GM19239 (cell line): ENCODE data around the gene ACOT2.
"Not testable (repeated sequence)": the region's sequence is repeated elsewhere in the genome, so short reads cannot be mapped to it uniquely, and the experiment has no call there.

Experiments
- DNase-seq: peaks from one replicate; pipeline ENCODE4 v3.0.0; 2011; ENCODE audit warnings: low spot score; ENCODE audit not compliant: insufficient read length
- FAIRE-seq: peaks from 2 replicates; lab custom pipeline; 2011; peaks lifted over from hg19 to GRCh38; lab: Jason Lieb, UNC

Gene ACOT2, protein sequence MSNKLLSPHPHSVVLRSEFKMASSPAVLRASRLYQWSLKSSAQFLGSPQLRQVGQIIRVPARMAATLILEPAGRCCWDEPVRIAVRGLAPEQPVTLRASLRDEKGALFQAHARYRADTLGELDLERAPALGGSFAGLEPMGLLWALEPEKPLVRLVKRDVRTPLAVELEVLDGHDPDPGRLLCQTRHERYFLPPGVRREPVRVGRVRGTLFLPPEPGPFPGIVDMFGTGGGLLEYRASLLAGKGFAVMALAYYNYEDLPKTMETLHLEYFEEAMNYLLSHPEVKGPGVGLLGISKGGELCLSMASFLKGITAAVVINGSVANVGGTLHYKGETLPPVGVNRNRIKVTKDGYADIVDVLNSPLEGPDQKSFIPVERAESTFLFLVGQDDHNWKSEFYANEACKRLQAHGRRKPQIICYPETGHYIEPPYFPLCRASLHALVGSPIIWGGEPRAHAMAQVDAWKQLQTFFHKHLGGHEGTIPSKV

DNA sequence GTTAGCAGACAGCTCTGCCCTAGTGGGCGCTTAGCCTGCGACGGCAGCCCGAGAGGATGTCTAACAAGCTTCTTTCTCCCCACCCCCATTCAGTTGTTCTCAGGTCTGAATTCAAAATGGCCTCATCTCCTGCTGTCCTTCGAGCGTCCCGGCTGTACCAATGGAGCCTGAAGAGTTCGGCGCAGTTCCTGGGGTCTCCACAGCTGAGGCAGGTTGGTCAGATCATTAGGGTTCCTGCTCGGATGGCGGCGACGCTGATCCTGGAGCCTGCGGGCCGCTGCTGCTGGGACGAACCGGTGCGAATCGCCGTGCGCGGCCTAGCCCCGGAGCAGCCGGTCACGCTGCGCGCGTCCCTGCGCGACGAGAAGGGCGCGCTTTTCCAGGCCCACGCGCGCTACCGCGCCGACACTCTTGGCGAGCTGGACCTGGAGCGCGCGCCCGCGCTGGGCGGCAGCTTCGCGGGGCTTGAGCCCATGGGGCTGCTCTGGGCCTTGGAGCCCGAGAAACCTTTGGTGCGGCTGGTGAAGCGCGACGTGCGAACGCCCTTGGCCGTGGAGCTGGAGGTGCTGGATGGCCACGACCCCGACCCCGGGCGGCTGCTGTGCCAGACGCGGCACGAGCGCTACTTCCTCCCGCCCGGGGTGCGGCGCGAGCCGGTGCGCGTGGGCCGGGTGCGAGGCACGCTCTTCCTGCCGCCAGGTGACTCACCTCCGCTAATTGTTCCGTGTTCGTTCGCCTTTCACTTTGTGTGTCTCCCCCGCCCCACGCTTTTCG lies at the start of gene ACOT2:
TSS of gene ACOT2 (plus strand) at position 29 of the 774 bp plus-strand sequence. CDS start at position 57, 28 bp downstream.
- FAIRE-seq: peak; percentile 80

DNA sequence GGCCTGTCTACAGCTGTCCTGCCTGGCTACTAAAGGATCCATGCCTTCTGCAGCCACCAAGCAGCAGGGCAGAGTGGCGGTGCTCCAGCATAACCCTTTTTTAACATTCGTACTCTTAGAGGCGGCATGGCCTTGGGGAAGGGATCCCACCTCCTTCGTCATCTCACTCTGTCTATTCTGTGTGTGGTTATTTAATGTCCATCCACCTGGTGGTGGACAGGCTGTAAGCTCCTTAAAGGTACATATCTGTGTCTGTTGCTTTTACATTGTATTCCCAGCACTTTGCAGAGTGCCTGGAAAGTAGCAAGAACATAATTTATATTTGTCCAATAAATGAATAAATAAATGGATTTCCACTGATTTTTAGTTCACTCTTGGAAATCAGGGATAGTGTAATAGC lies 47.8 kb upstream of the ACOT2 start:
- DNase-seq: no peak
- no peak for FAIRE-seq

More for the DNA sequence above, at the start of gene ACOT2:
- DNase-seq: peak; percentile 73

DNA sequence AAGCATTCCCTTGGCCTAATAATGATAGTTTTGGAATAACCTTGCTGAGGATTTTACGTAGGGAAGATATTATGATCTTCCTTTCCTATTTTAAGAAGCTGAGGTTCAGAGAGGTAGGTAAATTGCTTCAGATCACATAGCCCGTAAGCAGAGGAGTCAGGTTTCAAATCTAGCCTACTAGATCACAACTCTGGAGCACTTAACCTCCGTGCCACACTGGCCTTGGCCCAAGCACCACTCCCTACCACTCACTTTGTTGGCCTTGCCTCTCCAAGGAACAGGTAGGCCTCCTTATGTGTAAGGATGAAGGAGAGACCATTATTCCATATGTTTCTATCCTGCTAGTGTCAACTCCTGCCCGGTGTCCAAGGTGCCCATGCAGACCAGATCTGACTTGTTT lies 44.5 kb upstream of the ACOT2 start:
- no peak for FAIRE-seq
- DNase-seq: no peak

DNA sequence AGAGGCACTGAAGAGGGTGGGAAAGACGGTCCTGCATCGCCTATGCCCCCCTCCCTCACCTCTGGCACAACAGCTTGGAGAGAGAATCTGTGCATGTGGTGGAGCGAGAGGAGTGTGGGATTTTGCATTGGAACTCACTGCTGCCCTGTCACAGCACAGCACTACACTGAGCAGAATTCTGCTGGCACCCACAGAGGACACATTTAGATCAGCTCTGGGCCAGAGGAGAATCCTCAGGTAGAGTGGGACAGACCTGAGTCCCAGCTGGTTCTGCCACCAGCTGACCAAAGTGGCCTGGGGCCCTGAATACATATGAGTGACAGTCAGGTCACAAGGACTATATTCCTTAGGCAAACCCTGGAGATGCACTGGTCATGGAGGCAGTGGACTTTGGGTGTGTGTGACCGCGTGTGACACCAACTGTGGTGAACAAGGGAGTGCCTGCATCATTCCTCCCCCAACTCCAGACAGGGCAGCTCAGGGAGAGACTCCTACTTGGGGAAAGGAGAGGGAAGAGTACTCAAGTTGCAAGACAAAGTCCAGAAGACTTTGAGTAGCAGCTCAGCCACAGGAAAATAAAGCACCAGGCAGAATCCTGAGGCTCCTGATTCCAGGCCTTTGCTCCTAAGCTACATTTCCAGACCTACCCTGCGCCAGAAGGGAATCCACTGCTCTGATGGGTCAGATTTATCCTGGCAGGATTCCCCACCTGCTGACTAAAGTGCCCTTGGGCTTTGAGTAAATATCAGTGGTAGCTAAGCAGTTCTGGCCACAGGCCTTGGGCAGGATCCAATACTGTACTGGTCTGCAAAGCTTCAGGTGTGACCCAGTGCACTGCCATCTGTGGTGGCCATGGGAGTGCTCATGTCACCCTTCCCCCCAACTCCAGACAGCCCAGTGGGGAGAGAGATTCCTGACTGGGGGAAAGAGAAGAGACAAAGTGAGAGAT lies 42.7 kb upstream of the ACOT2 start:
- no peak for FAIRE-seq
- DNase-seq: no peak

DNA sequence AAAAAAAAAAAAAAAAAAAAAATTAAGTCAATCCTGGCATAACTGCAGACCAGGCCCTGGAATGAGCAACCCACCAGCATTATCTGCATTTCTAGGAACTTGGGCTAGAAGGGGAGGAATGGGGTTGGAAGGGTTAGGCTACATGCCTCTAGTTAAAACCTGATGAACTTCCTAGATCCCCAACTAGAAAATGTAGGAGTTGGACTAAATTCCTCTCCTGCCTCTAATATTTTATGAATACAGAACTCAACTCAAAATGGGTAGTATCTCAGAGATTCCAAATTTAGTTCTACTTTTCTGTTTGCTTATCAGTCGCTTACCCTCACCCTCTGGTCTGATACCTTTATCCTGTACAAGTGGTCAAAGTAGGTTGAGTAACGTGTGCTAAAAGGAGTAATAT lies 39.7 kb upstream of the ACOT2 start:
- not testable (repeated sequence) for FAIRE-seq, DNase-seq

DNA sequence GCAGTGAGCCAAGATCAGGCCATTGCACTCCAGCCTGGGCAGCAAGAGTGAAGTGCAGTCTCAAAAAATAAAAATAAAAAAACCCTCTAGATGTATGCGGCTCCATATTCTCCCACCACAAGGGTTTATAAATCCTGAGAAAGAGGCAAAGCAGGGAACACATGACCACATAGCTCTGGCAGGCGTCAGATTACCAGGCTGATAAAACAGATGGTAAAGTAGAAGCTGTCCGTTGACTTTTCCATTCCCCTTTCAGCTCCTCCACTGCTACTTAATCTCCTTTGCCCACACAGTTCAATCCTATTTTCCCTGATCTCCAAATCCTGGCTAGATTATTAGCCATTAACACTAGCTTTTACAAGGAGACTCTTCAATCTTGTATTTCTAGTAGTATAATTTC lies 37.0 kb upstream of the ACOT2 start:
- DNase-seq: not testable (repeated sequence)

DNA sequence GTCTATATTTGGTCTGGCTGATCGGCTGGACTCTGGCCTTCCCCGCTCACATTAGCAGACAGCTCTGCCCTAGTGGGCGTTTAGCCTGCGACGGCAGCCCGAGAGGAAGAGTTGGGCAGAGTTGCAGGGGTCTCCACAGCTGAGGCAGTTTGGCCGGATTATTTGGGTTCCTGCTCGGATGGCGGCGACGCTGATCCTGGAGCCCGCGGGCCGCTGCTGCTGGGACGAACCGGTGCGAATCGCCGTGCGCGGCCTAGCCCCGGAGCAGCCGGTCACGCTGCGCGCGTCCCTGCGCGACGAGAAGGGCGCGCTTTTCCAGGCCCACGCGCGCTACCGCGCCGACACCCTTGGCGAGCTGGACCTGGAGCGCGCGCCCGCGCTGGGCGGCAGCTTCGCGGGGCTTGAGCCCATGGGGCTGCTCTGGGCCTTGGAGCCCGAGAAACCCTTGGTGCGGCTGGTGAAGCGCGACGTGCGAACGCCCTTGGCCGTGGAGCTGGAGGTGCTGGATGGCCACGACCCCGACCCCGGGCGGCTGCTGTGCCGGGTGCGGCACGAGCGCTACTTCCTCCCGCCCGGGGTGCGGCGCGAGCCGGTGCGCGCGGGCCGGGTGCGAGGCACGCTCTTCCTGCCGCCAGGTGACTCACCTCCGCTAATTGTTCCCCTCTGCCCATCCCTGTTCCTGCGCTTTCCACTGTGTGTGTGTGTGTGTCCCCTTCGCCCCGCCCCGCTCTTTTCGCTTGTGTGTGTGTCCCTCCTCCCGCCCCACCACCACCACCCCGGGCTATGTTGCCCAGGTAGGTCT lies 31.6 kb upstream of the ACOT2 start:
- peak; percentile 81 for FAIRE-seq
- DNase-seq: not testable (repeated sequence)

More for the DNA sequence above, 37.0 kb upstream of the ACOT2 start:
- not testable (repeated sequence) for FAIRE-seq

DNA sequence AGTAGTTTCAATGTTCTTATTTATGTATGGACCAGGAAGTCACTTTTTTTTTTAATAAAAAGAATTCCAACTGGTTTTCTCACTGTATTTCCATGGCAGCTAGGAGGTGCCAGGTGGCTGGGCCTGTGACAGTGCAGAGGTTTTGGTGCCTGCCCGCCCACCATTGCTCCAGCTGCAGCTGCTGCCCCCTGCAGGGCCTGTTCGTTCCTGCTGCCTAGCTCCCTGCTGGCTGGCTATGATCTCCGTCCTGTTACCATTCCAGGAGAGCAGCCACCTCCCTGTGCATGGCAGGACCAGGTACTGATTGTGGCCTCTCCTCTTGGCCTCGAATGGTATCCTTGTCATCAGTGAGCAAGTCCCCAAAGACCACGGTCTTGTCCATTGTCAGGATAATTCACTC lies 30.0 kb upstream of the ACOT2 start:
- not testable (repeated sequence) for DNase-seq
- peak; percentile 8 for FAIRE-seq

DNA sequence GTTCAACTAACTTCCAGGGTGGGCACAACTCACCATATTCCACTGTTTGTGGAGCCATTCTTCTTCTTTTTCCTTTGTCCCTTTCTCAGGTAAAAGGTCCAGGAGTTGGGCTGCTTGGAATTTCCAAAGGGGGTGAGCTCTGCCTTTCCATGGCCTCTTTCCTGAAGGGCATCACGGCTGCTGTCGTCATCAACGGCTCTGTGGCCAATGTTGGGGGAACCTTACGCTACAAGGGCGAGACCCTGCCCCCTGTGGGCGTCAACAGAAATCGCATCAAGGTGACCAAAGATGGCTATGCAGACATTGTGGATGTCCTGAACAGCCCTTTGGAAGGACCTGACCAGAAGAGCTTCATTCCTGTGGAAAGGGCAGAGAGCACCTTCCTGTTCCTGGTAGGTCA lies 26.1 kb upstream of the ACOT2 start:
- FAIRE-seq: peak; percentile 68
- not testable (repeated sequence) for DNase-seq

DNA sequence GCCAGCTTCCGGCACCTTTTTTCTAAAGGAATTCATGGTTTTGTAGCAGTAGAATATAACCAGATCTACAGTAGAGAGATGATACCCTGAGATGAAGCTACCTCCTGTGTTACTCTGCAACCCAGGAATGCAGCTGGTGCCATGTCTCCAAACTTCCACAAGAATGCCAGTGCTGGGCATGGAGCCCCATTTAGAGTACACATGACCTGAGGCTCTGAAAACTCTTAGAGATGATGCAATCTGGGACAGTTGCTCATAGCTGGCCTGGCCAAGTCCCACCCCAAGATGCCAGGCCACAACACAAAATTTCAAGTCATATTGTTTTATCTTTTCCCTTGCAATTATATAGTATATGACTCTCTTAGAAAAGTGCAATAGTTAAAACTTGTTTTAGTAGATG lies 23.7 kb upstream of the ACOT2 start:
- not testable (repeated sequence) for DNase-seq
- peak; percentile 47 for FAIRE-seq

DNA sequence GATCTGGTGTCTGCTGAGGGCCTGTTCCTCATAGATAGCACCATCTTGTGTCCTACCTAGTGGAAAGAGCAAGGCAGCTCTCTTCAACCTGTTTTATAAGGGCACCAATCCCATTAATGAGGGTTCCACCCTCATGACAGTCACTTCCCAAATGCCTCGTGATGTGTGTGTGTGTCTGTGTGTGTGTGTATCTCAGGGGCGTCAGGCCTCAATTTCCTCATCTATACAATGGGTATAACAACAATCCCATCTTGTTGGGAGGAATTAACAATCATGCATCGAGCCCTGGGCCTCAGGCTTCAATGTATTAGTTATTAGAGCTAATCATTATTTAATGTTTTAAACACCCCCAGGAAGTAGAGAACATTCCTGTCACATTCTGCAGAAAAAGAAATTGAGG lies 19.9 kb upstream of the ACOT2 start:
- not testable (repeated sequence) for FAIRE-seq

DNA sequence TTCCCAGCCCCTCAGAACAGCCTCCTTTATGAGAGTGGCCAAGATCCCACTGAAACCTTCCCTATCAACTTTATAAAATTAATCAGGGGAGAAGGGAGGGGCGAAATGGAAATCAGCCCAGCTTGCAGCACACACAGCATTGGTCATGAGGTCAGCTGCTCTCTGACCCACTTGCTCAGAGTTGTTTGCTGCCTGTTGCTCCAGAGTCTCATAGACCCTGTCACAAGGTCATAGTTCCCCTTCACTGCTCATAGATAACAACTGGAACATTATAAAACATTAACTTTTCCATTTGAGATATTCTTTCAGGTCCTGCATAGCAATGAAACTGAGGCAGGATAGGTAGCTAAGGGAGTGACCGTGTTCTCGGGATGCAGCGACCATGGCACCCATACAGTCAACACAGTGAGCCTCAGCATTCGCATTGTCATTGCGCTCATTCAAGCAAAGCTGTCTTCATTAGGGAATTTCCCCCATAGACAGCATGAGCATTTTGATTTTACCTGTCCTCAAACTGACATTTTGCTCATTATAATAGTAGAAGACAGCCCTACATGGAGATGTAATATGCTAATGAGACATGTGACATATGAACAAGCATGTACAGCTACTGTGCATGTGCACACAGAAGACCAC lies 19.0 kb upstream of the ACOT2 start:
- not testable (repeated sequence) for DNase-seq
- peak; percentile 37 for FAIRE-seq

More for the DNA sequence above, 19.9 kb upstream of the ACOT2 start:
- DNase-seq: not testable (repeated sequence)

DNA sequence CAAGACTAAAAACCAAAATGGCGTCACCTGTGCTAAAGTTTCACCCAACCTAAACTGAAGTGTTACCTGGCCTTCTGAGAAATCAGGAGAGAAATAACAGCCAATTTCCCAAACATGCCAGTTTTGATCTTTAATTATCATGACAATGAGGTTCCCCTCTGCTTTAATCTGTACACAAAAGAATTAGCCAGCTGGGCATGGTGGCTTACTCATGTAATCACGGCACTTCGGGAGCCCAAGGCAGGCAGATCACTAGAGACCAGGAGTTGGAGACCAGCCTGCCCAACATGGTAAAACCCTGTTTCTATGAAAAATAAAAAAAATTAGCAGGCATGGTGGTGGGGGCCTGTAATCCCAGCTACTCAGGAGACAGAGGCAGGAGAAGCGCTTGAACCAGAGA lies 15.2 kb upstream of the ACOT2 start:
- no peak for DNase-seq
- FAIRE-seq: no peak

DNA sequence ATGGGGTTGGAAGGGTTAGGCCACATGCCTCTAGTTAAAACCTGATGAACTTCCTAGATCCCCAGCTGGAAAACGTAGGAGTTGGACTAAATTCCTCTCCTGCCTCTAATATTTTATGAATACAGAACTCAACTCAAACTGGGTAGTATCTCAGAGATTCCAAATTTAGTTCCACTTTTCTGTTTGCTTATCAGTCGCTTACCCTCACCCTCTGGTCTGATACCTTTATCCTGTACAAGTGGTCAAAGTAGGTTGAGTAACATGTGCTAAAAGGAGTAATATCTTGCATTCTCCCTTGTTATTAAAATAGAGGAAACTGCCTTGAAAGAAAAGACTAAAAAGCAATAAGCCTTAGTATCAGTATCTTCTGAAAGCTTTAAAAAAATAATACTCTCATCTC lies 11.8 kb upstream of the ACOT2 start:
- not testable (repeated sequence) for DNase-seq, FAIRE-seq

DNA sequence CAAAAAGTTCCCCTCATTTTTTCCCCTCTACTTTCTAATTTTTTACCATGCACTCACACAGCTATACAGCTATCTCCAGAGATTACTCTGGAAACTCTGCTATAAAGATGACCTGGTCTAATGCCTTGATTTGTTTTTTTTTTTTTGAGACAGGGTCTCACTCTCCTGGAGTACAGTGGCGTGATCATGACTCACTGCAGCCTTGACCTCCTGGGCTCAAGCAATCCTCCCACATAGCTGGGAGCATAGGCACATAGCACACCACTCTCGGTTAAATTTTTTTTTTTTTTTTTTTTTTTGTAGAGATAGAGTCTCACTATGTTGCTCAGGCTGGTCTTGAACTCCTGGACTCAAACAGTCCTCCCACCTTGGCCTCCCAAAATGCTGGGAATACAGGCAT lies 10.8 kb upstream of the ACOT2 start:
- not testable (repeated sequence) for FAIRE-seq, DNase-seq

DNA sequence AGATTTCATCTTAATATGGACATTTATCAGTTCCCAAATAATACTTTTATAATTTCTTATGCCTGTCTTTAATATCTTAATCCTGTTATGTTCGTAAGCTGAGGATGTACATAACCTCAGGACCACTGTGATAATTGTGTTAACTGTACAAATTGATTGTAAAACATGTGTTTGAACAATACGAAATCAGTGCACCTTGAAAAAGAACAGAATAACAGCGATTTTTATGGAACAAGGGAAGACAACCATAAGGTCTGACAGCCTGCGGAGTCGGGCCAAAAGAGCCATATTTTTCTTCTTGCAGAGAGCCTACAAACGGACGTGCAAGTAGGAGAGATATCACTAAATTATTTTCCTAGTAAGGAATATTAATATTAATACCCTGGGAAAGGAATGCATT lies 6.8 kb upstream of the ACOT2 start:
- not testable (repeated sequence) for DNase-seq, FAIRE-seq

DNA sequence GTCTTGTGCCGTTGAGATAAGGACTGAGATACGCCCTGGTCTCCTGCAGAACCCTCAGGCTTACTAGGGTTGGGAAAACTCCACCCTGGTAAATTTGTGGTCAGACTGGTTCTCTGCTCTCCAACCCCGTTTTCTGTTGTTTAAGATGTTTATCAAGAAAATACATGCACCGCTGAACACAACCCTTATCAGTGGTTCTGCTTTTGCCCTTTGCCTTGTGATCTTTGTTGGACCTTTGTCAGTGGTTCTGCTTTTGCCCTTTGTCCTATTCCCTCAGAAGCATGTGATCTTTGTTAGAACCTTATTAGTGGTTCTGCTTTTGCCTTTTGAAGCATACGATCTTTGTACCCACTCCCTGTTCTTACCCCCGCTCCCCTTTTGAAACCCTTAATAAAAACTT lies 6.3 kb upstream of the ACOT2 start:
- not testable (repeated sequence) for DNase-seq, FAIRE-seq

DNA sequence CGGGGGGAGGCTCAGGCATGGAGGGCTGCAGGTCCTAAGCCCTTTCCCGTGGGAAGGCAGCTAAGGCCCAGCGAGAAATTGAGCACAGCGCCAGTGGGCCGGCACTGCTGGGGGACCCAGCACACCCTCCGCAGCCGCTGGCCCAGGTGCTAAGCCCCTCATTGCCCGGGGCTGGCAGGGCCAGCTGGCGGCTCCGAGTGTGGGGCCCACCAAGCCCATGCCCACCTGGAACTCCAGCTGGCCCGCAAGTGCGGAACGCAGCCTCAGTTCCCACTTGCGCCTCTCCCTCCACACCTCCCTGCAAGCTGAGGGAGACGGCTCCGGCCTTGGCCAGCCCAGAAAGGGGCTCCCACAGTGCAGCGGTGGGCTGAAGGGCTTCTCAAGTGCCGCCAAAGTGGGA lies 2.6 kb upstream of the ACOT2 start:
- not testable (repeated sequence) for FAIRE-seq, DNase-seq
